ENCODE results near the gene PCSK2.
"Not testable (repeated sequence)": the region's sequence is repeated elsewhere in the genome, so short reads cannot be mapped to it uniquely, and the experiment has no call there.

PCSK2 gene

GRCh38 chr20:17226410-17227218 is at the start of gene PCSK2:
TSS of gene PCSK2 (plus strand) at chr20:17227040. CDS start at chr20:17227306, 266 bp downstream.
- DNase-seq: no peak

GRCh38 chr20:17177341-17177740 is 49.5 kb upstream of the PCSK2 start:
- no peak for DNase-seq

GRCh38 chr20:17179840-17180239 is 47.0 kb upstream of the PCSK2 start:
- DNase-seq: no peak

- DNase-seq: no peak
These were observed 36.7 kb upstream of the PCSK2 start for GRCh38 chr20:17189976-17190695.

GRCh38 chr20:17197041-17197440 is 29.8 kb upstream of the PCSK2 start:
- no peak for DNase-seq

- no peak for DNase-seq
These were observed 24.8 kb upstream of the PCSK2 start for GRCh38 chr20:17202030-17202429.

- no peak for DNase-seq
These were observed 24.2 kb upstream of the PCSK2 start for GRCh38 chr20:17202673-17203072.

GRCh38 chr20:17205084-17205813 is 21.6 kb upstream of the PCSK2 start:
- DNase-seq: no peak

GRCh38 chr20:17210387-17210786 is 16.5 kb upstream of the PCSK2 start:
- DNase-seq: no peak

GRCh38 chr20:17210983-17211382 is 15.9 kb upstream of the PCSK2 start:
- no peak for DNase-seq

GRCh38 chr20:17215167-17215566 is 11.7 kb upstream of the PCSK2 start:
- DNase-seq: no peak

GRCh38 chr20:17219856-17220255 is 7.0 kb upstream of the PCSK2 start:
- not testable (repeated sequence) for DNase-seq

GRCh38 chr20:17223553-17223952 is 3.3 kb upstream of the PCSK2 start:
- no peak for DNase-seq

- no peak for DNase-seq
These were observed 910 bp upstream of the PCSK2 start for GRCh38 chr20:17225851-17226409.

- no peak for DNase-seq
These were observed 357 bp downstream of the PCSK2 start for GRCh38 chr20:17227219-17227575.

GRCh38 chr20:17227669-17228623 is 1.1 kb downstream of the PCSK2 start:
- no peak for DNase-seq

GRCh38 chr20:17228624-17229061 is 1.8 kb downstream of the PCSK2 start:
- no peak for DNase-seq

GRCh38 chr20:17229256-17229655 is 2.4 kb downstream of the PCSK2 start:
- DNase-seq: no peak

GRCh38 chr20:17233626-17234025 is 6.8 kb downstream of the PCSK2 start:
- no peak for DNase-seq

- no peak for DNase-seq
These were observed 9.9 kb downstream of the PCSK2 start for GRCh38 chr20:17236766-17237165.

GRCh38 chr20:17248224-17248623 is 21.4 kb downstream of the PCSK2 start:
- DNase-seq: no peak

- no peak for DNase-seq
These were observed 35.9 kb downstream of the PCSK2 start for GRCh38 chr20:17262786-17263185.

Data from CD4-positive, alpha-beta T cell treated with Interleukin-17A for 1 hour (primary cell).